Heart left ventricle (tissue), 13 donors: ENCODE measurements around the gene WRAP73.

Experiments
- POLR2A ChIP-seq, 2 donors: fragments of 450-650 bp; IDR thresholded peaks; one replicate each; pipeline ENCODE4 v1.6.1; 2017; ENCODE audit warnings: antibody characterized with exemption in 2 of 2, mild to moderate bottlenecking in 2 of 2, moderate library complexity in 2 of 2
- TF ChIP-seq, protein P1 (sequence below), 12 donors: fragments of 200-600 bp; sonication (generic) in 4 of 12; IDR thresholded peaks; one replicate each; pipeline versions ENCODE4 v1.5.0 to v1.8.0; 2018 to 2022; ENCODE audit warnings: antibody characterized with exemption in 12 of 12, mild to moderate bottlenecking in 5 of 12
- donor health status: ischemic (EF 13 %, LVEDD 7.1; RV severe dilation, severe dysfunction).
- donor health status: DM: no; HTN: yes; CAD: no.
- donor health status: DM: no; HTN: no; CAD: no.
- donor health status: ischemic (EF 25% LVEDD 6.9; RV normal size, moderate dysfunction).
- donor health status: ischemic (EF 25% LVEDD 5.7; RV mildly dilated, moderate dysfunction).
- donor health status: ischemic (EF 35%, LVEDD 5.7; RV mildly dilated, moderate dysfunction).
- donor health status: nonischemic (EF 11% LVEDD 7.7; RV severe dilation, severe dysfunction).
- donor health status: DM: yes; HTN: yes; CAD: no.
- donor health status: PGD.
- donor health status: ischemic (EF 29% LVEDD 5.4; RV normal size, mild dysfunction).
- donor health status: nonischemic (EF 23%, LVEDD 6.1; RV moderate dilation, normal function).

DNA sequence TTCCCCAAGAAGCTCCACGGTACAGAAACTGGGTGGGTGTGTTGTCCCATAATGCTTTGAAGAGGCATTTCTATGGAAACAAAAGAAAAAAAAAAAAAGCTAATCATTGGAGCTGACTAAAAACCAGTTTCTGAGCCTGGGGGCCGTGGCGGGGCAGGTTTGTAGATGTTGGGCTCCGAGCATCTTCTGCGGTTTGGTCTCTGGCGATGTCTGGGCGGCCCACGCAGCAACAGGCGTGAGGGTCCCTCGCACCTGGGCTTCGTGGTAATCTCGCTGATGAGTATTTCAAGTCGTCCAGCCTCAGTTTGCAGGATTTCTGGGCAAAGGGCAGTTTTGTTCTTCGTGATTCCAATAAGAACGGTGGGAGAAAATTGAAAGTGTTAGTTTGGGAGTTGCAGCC, 9.2 kb upstream of the WRAP73 start:
- TF ChIP-seq, protein P1, sequence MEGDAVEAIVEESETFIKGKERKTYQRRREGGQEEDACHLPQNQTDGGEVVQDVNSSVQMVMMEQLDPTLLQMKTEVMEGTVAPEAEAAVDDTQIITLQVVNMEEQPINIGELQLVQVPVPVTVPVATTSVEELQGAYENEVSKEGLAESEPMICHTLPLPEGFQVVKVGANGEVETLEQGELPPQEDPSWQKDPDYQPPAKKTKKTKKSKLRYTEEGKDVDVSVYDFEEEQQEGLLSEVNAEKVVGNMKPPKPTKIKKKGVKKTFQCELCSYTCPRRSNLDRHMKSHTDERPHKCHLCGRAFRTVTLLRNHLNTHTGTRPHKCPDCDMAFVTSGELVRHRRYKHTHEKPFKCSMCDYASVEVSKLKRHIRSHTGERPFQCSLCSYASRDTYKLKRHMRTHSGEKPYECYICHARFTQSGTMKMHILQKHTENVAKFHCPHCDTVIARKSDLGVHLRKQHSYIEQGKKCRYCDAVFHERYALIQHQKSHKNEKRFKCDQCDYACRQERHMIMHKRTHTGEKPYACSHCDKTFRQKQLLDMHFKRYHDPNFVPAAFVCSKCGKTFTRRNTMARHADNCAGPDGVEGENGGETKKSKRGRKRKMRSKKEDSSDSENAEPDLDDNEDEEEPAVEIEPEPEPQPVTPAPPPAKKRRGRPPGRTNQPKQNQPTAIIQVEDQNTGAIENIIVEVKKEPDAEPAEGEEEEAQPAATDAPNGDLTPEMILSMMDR (IDR thresholded peaks at IDR 0.05): no peak
- no peak for TF ChIP-seq POLR2A (IDR thresholded peaks at IDR 0.05)
